ENCODE data around the gene C2CD3. TPM values are rescaled to one million over a fixed set of nuclear protein-coding genes. Genes with fewer than 3 reads are reported as not detected.

The C2CD3 gene
- total and polyA plus RNA-seq, 9 of the 15 experiments (the other 6 are each of a cell fraction or from before 2014, with no cell fraction given): 4.4 to 20.2 (median 15.4) TPM

- no peak for TF ChIP-seq ZNF174 (CRISPR knock-in tag; IDR thresholded peaks at IDR 0.05)
- TF ChIP-seq, protein P1, sequence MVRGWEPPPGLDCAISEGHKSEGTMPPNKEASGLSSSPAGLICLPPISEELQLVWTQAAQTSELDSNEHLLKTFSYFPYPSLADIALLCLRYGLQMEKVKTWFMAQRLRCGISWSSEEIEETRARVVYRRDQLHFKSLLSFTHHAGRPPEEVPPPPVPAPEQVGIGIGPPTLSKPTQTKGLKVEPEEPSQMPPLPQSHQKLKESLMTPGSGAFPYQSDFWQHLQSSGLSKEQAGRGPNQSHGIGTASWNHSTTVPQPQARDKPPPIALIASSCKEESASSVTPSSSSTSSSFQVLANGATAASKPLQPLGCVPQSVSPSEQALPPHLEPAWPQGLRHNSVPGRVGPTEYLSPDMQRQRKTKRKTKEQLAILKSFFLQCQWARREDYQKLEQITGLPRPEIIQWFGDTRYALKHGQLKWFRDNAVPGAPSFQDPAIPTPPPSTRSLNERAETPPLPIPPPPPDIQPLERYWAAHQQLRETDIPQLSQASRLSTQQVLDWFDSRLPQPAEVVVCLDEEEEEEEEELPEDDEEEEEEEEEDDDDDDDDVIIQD (CRISPR knock-in tag; IDR thresholded peaks at IDR 0.05): no peak
- peak; percentile 73; the same call in 1 of the 2 replicates for TF ChIP-seq CC2D1A (IDR thresholded peaks at IDR 0.05)
- TF ChIP-seq HSF4 (CRISPR knock-in tag; IDR thresholded peaks at IDR 0.05; ENCODE audit: borderline replicate concordance): no peak
- no peak for TF ChIP-seq E2F1 (CRISPR knock-in tag; IDR thresholded peaks at IDR 0.05)
- no peak for TF ChIP-seq MED1 (CRISPR knock-in tag; IDR thresholded peaks at IDR 0.05; ENCODE audit: borderline replicate concordance)
- TF ChIP-seq ZNF77 (CRISPR knock-in tag; IDR thresholded peaks at IDR 0.05): no peak
- no peak for TF ChIP-seq SREBF2 (CRISPR knock-in tag; IDR thresholded peaks at IDR 0.05)
- TF ChIP-seq NR2F6 (CRISPR knock-in tag; IDR thresholded peaks at IDR 0.05): 0 out of 2 replicates have a peak, but pooled peaks have one; percentile 55
- TF ChIP-seq, protein P2, sequence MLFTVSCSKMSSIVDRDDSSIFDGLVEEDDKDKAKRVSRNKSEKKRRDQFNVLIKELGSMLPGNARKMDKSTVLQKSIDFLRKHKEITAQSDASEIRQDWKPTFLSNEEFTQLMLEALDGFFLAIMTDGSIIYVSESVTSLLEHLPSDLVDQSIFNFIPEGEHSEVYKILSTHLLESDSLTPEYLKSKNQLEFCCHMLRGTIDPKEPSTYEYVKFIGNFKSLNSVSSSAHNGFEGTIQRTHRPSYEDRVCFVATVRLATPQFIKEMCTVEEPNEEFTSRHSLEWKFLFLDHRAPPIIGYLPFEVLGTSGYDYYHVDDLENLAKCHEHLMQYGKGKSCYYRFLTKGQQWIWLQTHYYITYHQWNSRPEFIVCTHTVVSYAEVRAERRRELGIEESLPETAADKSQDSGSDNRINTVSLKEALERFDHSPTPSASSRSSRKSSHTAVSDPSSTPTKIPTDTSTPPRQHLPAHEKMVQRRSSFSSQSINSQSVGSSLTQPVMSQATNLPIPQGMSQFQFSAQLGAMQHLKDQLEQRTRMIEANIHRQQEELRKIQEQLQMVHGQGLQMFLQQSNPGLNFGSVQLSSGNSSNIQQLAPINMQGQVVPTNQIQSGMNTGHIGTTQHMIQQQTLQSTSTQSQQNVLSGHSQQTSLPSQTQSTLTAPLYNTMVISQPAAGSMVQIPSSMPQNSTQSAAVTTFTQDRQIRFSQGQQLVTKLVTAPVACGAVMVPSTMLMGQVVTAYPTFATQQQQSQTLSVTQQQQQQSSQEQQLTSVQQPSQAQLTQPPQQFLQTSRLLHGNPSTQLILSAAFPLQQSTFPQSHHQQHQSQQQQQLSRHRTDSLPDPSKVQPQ (CRISPR knock-in tag; IDR thresholded peaks at IDR 0.05; ENCODE audit: borderline replicate concordance): no peak
- TF ChIP-seq NFIC (IDR thresholded peaks at IDR 0.05): peak; percentile 89
- no peak for TF ChIP-seq RBFOX2 (IDR thresholded peaks at IDR 0.05; ENCODE audit: low read depth, low read length)
- TF ChIP-seq HDAC8 (tag; IDR thresholded peaks at IDR 0.05): no peak
- TF ChIP-seq NFATC3 (IDR thresholded peaks at IDR 0.05): no peak
- no peak for TF ChIP-seq SNAPC5 (CRISPR knock-in tag; IDR thresholded peaks at IDR 0.05)
- TF ChIP-seq, protein P3, sequence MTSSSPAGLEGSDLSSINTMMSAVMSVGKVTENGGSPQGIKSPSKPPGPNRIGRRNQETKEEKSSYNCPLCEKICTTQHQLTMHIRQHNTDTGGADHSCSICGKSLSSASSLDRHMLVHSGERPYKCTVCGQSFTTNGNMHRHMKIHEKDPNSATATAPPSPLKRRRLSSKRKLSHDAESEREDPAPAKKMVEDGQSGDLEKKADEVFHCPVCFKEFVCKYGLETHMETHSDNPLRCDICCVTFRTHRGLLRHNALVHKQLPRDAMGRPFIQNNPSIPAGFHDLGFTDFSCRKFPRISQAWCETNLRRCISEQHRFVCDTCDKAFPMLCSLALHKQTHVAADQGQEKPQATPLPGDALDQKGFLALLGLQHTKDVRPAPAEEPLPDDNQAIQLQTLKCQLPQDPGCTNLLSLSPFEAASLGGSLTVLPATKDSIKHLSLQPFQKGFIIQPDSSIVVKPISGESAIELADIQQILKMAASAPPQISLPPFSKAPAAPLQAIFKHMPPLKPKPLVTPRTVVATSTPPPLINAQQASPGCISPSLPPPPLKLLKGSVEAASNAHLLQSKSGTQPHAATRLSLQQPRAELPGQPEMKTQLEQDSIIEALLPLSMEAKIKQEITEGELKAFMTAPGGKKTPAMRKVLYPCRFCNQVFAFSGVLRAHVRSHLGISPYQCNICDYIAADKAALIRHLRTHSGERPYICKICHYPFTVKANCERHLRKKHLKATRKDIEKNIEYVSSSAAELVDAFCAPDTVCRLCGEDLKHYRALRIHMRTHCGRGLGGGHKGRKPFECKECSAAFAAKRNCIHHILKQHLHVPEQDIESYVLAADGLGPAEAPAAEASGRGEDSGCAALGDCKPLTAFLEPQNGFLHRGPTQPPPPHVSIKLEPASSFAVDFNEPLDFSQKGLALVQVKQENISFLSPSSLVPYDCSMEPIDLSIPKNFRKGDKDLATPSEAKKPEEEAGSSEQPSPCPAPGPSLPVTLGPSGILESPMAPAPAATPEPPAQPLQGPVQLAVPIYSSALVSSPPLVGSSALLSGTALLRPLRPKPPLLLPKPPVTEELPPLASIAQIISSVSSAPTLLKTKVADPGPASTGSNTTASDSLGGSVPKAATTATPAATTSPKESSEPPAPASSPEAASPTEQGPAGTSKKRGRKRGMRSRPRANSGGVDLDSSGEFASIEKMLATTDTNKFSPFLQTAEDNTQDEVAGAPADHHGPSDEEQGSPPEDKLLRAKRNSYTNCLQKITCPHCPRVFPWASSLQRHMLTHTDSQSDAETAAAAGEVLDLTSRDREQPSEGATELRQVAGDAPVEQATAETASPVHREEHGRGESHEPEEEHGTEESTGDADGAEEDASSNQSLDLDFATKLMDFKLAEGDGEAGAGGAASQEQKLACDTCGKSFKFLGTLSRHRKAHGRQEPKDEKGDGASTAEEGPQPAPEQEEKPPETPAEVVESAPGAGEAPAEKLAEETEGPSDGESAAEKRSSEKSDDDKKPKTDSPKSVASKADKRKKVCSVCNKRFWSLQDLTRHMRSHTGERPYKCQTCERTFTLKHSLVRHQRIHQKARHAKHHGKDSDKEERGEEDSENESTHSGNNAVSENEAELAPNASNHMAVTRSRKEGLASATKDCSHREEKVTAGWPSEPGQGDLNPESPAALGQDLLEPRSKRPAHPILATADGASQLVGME (CRISPR knock-in tag; IDR thresholded peaks at IDR 0.05): no peak
- TF ChIP-seq HOXB6 (CRISPR knock-in tag; IDR thresholded peaks at IDR 0.05; ENCODE audit: borderline replicate concordance): no peak
Measured at GRCh38 chr11:74015919-74016684, 154.7 kb downstream of the C2CD3 start (continued).
